HG03439 (cell line): ENCODE measurements around the gene PPFIA1.

ENCODE experiments used
- ATAC-seq: cut with Tn5 transposase; IDR thresholded peaks from one replicate; pipeline ENCODE4 v1.9.1; 2021; ENCODE audit warnings: mild to moderate bottlenecking, moderate library complexity; ENCODE audit not compliant: unreplicated experiment

PPFIA1 gene

DNA sequence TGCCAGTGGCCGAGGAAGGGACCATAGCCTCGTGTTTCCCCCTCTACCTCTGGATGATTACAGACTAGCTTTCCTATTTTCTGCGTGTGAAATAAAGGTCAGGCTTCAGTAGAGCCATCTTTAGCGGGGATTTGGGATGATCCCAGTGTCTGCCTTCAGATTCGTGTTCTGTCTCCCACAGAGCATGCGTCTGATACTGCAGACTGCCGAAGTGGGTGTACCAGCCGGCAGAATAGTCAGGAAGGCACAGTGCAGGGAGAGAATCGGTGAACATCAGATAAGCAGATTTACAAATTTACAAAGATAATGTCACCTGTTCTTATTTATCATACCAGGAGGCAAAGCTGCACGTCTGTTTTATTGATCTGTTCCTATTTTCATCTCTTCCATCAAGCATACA, 138.9 kb downstream of the PPFIA1 start:
- no peak for ATAC-seq

DNA sequence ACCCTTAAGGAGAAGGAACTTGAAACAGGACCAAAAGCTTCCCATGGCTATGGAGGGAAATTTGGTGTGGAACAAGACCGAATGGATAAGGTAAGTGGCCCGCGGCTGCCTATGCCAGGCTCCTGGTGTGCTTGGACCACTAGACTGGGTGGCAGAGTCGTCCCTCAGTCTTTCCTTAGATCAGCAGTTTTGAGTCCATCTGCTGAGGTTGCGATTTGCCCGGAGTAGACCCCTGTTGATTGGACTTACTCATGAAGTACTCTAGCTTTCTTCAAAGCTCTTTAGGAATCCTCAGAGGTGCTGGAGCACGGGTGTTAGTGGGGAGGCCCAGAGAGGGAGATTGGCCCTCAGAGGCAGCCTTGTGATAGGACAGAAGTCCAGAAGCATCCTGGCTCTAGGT, 139.4 kb downstream of the PPFIA1 start:
- no peak for ATAC-seq

DNA sequence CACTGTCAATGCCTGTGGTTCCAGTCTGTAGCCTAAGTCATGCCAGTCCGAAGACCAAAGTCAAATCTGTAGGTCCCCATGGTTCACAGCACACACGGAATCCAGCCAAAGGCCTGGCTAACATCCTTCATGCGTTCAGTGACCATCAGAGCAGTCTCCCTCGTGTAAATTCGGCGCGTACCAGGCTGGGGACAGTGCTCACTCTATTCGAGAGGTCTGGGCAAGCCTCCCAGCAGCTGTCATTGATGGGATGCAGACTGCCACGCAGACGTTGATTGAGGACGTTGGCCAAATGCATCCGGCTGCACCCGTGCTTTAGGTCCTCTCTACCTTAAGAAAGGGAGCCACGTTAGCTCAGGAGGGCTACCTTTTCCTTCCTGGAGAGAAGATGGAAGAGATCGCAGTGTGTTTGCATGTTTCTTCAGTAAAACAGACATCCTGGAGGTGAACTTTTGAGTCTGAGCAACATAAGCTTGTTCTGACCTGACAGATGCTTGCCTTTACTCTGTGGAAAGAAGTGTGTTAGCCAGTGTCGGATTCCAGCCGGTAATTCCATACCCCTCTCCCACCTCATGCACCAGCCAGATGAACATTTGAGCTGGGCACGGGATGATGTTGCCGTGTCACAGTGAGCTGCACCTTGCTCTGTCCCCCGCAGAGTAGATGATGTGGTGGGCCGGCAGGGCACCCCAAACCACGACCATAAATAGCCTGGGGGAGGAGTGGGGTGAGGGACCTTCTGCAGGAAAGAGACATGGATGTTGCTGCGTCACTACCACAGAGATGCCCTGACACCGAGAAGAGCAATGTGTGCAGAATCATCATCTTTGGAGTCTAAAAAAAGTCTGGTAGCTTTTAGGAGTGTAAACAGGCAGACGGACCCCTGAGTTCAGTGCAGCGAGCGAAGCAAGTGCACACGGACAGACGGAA, 140.1 kb downstream of the PPFIA1 start:
- no peak for ATAC-seq

DNA sequence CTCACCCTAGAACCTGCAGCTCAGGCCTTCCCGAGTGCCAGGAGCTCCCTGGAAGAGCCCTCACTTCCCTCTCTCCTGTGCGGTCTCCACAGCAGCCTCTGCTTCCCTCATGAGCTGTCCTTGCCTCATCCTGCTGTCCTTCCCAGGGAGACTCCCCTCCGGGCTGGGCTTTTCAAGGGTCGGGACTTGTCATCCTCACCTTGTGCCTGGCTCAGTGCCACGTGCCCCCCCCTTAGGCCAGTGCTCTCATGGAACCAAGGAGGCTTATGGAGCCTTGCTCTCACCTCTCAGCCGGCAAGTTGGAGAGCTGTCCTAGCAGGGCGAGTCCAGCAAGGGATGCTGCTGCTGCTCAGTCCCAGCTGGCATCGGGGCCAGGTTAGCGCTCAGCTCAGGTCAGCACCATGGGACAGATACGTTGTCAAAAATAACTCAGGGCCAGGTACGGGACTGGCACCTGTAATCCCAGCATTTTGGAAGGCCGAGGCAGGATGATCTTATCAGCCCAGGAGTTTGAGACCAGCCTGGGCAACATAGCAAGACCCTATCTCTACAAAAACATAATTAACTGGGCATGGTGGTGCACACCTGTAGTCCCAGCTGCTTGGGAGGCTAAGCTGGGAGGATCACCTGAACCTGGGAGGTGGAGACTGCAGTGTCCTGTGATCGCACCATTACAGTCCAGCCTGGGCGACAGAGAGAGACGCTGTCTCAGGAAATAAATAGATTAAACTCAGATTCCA, 141.4 kb downstream of the PPFIA1 start:
- ATAC-seq = no peak

DNA sequence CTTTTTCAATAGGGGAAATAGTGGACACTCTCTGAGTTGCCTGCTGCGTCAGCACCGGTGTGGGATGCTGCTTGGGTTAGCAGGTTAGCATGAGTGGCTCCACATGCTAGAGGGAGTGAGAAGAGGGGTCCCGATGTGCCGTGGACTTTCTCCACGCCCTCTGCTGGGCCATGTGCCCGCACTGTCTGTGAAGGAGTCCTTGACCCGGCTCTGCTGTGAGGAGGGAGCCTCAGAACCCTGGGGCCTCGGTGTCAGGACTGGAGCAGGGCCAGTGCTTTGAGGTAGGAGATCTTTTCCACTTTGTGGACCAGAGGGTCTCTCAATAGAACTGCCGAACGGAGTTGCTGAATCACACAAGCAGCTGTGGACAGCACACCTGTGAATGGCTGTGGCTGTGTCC, 142.7 kb downstream of the PPFIA1 start:
- no peak for ATAC-seq

DNA sequence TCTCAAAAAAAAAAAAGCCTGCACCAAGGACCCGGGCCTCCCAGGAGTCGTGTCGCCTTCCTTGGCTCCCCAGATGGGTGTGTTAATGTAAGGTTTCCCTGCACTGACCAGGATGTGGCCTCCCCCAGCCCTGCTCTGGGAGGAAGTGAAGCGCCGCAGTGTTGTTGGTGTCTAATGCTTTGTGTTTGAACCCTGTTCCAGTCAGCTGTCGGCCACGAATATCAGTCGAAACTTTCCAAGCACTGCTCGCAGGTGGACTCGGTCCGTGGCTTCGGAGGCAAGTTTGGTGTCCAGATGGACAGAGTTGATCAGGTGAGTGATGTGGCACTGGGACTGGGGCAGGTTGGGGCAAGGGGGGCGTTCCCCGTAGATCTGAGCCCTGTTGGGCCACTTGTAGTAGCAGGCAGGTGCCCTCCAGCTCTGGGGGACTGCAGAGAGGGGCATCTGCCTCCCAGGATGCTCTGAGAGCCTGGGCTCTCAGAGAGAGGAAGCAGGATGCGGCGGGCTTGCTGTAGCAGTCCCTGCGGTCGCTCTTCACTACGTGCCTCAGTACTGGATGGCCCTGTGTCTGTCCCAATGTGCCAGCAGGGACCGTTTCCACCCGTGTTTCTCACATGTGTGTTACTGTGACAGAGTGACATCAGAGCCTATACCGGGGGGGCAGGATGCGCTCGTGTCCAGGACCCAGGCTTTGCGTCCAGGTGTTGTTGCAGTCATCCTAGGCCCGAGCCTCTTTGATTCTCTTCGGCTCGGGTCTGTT, 144.0 kb downstream of the PPFIA1 start:
- no peak for ATAC-seq

DNA sequence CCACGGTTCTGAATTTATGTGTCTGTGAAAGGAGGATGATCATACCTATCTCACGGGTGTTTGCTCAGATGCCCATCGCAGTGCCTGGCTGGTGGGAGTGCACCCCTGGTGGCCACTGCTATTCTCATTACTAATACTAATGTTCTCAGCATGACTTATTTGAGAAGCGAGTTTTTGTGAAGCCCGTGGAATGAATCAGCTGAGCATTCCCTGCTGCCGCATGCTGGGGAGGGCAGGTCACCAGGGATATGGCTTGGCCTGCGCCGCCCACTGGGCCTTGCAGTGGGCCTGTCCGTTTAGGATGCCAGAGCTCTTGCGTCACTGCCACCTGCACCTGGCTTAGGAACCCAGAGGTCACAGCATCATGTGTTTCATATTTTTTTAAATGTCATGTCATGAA, 144.7 kb downstream of the PPFIA1 start:
- no peak for ATAC-seq

DNA sequence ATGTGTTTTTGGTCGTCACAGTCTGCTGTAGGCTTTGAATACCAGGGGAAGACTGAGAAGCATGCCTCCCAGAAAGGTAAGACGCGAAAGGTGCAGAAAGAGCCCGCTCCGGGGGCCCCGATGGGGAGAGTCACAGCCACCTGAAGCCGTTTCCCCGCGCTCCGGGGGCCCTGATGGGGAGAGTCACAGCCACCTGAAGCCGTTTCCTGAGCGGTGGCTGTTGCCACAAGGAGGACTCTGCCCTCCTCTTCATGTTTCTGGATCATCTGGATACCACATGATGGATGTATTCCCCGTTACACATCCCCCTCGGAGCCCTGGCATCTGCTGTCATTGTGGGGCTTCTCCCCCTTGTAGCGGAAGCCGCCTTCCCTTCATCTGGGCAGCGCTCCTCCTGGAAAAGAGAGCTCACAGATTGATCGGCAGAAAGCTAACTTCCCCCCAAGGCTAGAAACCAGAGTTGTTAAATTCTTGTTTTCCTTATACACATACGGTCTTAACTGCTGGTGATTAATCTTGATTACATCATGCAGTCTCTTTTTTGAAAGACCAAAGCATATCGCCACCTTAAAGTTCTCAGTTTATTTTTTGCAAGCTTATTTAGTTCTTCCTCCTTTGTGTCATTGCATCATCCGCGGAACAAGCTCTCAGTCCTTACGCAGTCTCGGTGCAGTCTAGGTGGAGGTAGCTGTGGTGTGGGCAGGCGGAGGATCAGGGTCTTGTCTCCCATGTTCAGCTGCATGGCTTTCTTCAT, 145.3 kb downstream of the PPFIA1 start:
- ATAC-seq = no peak

DNA sequence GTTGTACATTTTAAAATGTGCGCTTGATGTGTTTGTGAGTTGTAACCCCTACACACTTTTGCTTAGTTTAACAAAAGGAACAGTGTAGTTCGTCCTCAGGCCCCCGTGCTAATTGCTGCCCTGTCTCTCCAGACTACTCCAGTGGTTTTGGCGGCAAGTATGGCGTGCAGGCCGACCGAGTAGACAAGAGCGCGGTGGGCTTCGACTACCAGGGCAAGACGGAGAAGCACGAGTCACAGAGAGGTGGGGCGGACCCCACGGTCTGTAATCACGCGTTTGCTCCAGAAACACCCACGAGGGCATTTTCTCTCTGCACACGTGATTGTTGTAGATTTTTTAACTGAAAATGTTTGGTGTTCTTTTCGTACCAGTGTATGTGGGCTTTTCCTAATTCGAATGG, 146.4 kb downstream of the PPFIA1 start:
- no peak for ATAC-seq

DNA sequence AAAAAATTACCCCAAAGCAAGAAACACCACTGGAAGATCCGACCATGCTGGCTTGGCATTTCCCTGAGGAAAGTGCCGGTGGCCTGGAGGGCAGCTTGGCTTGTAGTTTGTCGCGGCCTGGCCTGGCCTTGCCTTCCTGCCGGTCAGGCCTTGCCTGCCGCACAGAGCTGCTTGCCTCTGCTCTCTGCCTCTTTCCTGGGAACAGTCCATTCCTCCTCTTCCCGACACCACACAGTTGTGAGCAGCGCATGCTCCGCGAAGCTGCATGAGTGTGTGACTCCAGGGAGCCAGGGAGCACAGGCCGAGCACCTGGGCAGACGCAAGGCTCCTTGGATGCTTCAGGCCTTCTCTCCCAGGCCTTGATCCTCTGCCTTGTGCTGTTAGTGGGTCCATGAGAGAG, 147.6 kb downstream of the PPFIA1 start:
- no peak for ATAC-seq

DNA sequence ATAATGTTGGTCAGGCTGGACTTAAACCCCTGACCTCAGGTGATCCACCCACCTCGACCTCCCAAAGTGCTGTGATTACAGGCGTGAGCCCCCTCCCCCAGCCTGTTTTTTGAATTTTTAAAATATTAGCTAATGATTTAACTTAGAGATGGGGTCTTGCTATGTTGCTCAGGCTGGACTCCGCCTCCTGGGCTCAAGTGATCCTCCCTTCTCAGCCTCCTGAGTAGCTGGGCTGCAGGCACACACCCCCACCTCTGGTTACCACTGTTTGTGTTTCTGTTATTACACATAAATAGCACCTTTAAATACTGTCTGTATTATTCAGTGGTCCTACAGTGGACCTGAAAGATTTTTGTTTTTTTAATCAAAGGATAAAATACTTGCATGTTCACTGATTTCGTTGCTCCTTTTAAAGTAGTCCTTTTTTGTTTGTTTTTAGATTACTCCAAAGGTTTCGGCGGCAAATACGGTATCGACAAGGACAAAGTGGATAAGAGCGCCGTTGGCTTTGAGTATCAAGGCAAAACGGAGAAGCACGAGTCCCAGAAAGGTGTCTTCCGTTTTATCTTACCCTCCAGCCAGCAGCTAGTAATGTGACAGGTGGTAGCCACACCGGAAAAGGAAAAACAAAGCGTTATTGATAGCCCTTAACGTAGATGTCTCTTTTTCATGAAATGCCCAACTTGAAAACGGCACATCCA, 149.0 kb downstream of the PPFIA1 start:
- no peak for ATAC-seq

DNA sequence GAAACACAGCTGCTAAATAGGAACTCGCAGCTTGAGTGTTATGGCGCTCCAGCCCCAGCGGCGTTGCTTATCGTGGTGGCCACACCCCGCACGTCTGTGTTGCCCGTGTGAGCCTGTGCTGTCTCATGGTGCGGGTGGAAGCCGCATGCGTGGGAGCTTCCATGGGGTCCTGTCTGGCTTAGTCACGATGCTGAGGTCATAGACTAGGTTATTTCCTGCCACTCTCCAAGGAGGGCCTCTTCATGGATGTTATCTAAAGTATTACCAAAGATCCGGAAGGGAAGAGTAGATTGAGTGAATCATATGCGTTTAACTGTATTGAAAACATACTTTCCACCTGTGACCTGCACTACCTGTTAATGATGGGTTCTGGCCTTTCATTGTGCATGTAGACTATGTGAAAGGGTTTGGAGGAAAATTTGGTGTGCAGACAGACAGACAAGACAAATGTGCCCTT, 149.5 kb downstream of the PPFIA1 start:
- no peak for ATAC-seq

DNA sequence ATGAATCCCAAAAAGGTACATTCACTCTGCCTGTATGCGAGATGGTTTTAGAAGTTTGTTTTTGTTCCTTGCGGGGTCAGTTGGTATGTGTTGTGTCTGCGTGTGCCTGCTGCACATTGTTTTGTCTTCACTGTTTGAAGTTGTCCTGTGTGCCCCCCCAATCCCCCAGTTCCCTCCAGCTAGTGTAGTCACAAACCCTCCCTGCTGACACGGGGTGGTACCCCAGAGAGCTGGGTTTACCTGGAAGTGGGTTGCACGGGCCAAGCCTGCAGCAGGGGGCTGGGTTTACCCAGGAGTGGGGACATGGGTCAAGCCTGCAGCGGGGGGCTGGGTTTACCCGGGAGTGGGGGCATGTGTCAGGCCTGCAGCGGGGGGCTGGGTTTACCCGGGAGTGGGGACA, 150.0 kb downstream of the PPFIA1 start:
- ATAC-seq = no peak

DNA sequence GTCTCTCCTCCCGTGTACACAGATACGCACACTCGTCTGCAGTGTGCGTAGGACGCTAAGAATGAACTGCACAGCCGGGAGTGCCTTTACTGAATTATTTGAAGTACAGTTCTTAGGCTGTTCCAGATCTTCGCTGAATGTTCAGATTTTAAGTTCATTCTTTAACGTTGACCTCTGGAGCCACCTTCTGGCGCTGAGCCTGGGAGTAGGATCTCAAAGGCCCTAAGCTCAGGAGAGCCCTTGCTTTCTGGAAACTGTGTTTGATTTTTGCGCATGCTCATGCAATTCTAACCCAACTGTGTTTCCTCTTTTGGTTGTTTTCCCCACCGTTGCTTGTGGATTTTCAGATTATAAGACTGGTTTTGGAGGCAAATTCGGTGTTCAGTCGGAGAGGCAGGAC, 150.6 kb downstream of the PPFIA1 start:
- no peak for ATAC-seq

DNA sequence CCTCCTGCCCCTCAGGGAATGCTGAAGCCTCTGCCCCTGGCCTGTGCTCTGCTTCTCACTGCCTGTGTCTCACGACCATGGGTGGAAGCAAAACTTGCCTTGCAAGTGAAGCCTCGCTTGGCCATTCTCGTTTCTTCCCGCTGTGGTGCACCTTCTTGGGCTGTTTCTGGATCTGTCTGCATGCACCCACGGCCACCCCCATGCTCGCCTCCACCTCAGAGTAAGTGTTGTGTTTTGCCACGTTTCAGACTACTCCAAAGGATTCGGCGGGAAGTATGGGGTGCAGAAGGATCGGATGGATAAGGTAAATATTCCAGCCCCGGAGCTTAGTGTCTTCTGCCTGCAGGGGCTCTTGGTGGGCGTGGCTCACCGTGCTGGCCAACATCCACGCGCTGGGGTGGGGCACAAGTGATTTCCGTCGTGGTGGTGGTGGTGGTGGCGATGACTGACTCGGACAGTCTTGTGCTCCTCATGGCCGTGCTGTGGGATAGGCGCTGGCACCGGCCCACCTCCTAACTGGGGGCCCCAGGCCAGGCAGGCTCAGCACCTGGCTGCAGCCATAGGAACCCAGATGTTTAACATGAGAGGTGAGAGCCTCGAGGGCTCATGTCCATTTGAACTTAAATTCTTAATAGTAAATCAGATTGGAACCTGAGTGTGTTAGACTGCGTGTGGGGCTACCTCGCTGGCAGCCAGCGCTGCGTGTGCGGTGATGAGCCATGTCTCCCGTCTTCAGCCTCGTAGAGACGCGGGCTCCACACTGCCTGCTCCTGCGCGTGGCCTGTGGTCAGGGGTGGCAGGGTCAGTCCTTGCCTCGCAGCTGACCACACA, 152.4 kb downstream of the PPFIA1 start:
- ATAC-seq = no peak

DNA sequence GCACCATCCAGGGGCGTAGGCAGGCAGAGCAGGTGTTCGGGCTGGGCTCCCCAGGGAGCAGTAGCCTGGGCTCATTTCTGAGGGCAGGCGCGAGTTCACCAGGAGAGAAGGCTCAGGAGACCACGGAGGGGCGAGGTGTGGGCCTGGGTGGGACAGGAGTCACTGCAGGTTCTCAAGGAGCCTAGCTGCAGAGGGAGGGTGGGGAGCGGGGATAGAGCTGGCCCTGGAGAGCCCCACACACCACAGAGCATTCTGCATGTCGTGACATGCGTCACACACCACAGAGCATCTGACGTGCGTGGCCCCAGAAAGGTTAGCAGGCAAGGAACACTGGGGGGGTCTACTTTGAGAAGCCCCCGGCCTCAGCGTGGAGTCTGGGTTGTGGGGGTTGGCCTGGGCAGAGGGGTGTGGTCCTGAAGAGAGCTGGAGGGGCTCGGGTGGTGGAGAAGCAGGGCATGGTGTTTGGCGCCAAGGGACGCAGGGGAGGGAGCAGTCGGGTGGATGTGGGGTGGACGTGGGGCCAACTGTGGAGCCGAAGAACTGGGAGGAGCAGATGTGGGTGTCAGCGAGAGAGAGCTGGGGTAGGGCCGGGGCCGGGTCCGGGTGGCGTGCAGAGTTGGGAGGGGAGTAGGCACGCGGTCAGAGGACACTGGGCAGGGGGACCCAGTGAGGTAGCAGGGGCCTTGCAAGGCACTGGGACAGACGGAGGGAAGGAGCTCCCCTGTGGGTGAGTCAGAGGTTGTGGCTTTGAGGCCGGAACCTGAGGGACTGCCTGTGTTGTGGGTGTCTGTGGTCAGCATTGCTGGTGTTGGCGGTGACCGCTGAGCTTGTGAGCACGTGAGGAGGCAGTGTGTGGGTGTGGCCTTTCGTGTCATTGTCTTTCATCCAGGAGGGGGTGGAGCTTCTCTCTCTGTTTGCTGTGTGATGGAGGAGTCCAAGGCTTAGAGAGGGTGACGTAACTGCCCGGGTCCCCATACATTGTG, 153.3 kb downstream of the PPFIA1 start:
- ATAC-seq = peak; percentile 73

DNA sequence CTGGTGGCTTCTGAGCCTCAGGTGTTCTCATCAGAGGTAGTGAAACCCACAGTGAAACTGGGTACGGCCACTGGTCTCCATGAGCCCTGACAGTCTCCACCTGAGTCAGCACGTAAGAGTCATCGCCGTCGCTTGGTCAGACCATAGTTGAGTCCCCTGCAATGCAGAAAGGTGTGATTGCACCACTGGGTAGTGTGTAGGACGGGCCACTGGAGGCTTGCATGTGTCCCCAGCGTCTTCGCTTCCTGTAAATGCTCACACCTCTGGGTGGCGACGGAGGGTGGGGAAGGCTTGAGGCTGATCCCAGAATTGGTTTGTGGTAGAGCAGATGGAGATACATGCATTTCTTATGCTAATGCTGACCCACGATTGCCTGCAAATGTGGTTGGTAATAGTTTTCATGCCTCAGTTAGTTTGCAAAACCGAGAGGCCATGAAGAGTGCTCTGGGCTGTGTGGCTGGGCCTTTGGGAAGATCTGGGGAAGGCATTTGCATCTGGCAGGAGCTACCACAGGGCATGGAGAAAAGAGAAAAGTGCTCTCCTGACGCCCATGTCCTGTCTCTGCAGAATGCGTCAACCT, 154.4 kb downstream of the PPFIA1 start:
- ATAC-seq = no peak

DNA sequence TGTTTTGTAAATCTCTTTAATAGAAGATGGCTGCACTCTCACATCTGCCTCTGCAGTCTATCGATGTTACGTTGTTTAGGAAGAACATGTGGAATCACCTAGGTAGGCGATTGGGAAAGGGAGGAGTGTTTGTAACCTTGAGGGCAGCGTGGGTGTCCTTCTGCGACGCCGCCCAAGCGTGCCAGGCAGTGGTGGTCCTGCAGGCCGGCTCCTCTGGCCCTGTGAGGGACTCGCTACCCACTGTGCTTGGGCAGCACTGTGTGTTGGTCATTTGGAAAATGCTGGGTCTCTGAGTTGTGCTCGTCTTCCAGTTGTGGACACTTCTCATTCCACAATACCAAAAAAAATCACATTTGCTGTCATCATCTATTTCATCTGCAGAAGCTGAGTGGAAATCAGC, 156.9 kb downstream of the PPFIA1 start:
- ATAC-seq = no peak
